ENCODE results near the gene PLA2G4E.

The PLA2G4E gene

DNA sequence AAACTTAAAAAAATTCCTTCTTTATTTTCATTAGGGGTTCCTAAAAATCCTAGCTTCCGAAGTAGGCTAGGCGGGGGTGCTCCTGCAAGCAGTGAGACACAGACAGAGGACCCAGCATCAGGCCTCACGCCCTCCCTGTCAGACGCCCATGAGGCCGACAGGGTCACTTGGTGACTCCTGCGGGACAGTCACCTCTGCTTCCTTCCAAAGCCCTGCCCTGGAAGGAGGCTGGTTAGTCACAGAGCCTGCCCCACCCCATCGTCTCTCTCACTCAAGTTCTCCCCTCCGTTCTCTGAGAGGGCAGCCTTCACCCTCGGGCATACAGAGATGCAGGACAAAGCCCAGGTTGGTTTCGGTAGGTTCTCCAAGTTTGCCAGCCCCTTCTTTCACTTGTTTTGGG, 87.1 kb downstream of the PLA2G4E start:
- DNase-seq (ENCODE audit: low spot score): no peak

DNA sequence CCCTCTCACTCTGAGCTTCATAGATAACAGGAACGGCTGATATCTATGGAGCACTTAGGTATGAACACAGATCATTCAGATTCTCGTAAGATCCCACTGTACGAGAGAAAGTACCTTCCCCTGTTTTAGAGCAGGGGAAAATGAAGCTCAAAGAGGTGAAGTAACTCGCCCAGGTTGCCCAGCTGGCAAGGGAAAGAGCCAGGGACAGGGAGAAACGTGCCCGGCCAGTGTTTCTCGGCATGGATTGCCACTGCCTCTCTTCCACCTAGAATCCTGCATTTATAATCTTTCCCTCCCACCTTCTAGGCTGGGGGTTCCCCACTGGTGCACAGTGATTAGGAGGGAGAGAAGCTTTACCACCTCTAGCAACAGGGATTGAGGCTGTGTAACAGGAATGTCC, 87.5 kb downstream of the PLA2G4E start:
- no peak for DNase-seq (ENCODE audit: low spot score)

DNA sequence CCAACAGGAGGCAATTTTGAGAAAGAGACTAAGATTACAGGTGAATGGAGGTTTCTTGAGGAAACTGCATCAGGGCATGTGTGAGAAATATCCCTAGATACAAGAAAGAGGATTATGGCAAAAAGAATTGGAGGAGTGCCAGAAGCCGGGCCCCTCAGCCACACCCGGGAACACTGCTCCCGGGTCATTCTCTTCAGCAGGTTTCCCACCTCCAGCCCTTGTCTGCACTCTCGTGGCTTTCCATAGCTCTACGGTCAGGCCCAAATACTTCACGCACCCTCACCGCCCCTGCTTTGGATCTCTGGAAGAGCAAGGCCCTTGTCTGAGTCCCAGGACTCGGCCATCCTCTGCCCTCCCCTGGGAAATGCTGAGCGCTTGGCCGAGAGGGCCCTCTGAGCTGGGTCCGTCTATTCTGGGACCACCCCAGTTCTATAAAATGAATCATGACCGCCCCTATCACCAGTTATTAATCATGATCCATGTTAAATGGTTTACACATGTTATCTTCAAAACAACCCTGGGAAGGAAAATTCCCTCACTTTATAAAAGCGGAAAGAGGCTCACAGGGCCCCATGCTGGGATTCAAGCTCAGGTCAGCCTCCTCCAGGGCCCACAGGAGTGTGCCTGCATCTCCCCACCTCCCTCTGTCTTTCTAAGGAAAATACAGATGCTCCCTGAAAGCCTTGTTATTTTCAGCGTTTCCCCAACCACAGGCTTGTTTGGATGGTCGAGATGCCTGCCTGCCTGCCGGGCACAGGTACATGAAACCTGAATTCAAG, 88.1 kb downstream of the PLA2G4E start:
- DNase-seq (ENCODE audit: low spot score): no peak

DNA sequence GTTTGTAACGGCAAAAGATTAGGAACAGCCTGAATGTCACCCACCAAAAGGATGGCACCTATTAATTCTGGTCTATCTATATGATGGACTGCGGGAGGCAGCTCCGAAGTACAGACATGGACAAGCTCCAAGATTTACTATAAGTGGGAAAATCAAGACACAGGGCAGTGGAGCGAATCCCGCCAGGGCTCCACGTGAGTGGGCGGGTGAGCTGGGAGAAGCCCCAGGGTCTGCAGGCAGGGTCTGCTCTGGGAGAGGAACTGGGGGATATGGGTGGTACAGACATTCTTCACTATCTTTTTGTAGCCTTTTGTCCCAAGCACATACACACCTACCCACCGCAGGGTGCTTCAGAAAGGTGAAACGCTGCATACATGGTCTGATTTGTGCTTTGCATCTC, 88.7 kb downstream of the PLA2G4E start:
- DNase-seq (ENCODE audit: low spot score): no peak
